Fibroblast of mammary gland (primary cell): ENCODE data around the gene GTF2F2.
A peak's percentile ranks its signal among the peaks of the same experiment; 100 is the strongest.

Experiments used
- DNase-seq: peaks from one replicate; pipeline ENCODE4 v3.0.0-alpha.2; 2010; ENCODE audit warnings: low read depth
- H3K4me3 ChIP-seq: 2 replicates; pipeline ENCODE4 v1.5.1; 2011; ENCODE audit warnings: low read depth, mild to moderate bottlenecking, low read length, moderate library complexity; ENCODE audit not compliant: control insufficient read depth
- CTCF ChIP-seq: conservative IDR thresholded peaks from 2 replicates; pipeline ENCODE4 v1.5.1; 2011; ENCODE audit warnings: low read depth, low read length, inconsistent platforms; ENCODE audit not compliant: control insufficient read depth, insufficient read depth

GTF2F2 gene

GRCh38 chr13:45222516-45222915 is 102.2 kb downstream of the GTF2F2 start:
- H3K4me3 ChIP-seq, result no peak overlapping the region
- no peak for DNase-seq
- no peak for TF ChIP-seq CTCF

- DNase-seq, result no peak
- no peak for TF ChIP-seq CTCF
These were observed 102.6 kb downstream of the GTF2F2 start for GRCh38 chr13:45222919-45223318.

GRCh38 chr13:45224176-45224575 is 103.9 kb downstream of the GTF2F2 start:
- no peak for TF ChIP-seq CTCF
- no peak overlapping the region for H3K4me3 ChIP-seq
- peak; percentile 55 for DNase-seq

More at GRCh38 chr13:45222919-45223318, 102.6 kb downstream of the GTF2F2 start:
- H3K4me3 ChIP-seq, result no peak overlapping the region

- TF ChIP-seq CTCF, result no peak
- no peak overlapping the region for H3K4me3 ChIP-seq
- no peak for DNase-seq
These were observed 105.1 kb downstream of the GTF2F2 start for GRCh38 chr13:45225370-45225769.

GRCh38 chr13:45226024-45226423 is 105.7 kb downstream of the GTF2F2 start:
- no peak overlapping the region for H3K4me3 ChIP-seq
- DNase-seq, result no peak
- TF ChIP-seq CTCF, result no peak

- no peak for TF ChIP-seq CTCF
- no peak for DNase-seq
- H3K4me3 ChIP-seq, result no peak overlapping the region
These were observed 107.7 kb downstream of the GTF2F2 start for GRCh38 chr13:45228002-45228401.

GRCh38 chr13:45229172-45229571 is 108.9 kb downstream of the GTF2F2 start:
- TF ChIP-seq CTCF, result no peak
- no peak overlapping the region for H3K4me3 ChIP-seq
- DNase-seq, result no peak
